K562 (cell line): ENCODE results near the gene ZAP70. TPM values are rescaled to one million over a fixed set of nuclear protein-coding genes. Genes with fewer than 3 reads are reported as not detected.

ENCODE experiments used
- ATAC-seq: fragments of 200-7000 bp; cut with Tn5 transposase; 3 replicates; pipeline ENCODE4 v1.9.1; 2020; ENCODE audit warnings: moderate library complexity
- BruUV-seq: library from RNA; stranded (reverse); fragments of 400-500 nt; replicated peaks from 2 replicates; lab custom pipeline; 2021; lab: Mats Ljungman, UMichigan
- CTCF ChIA-PET: fragments of 300-600 bp; formaldehyde crosslinking; extraction: SDS; loops from one replicate; lab custom pipeline; 2021; ENCODE audit warnings: low intra/inter-chr PET ratio; lab: Yijun Ruan, JAX
- POLR2A ChIA-PET: fragments of 300-600, 350-650 bp; sonication (Branson Sonifier 250); formaldehyde crosslinking; extraction: SDS; loops from one replicate; lab custom pipeline; 2021; ENCODE audit warnings: antibody characterized with exemption, inconsistent platforms; lab: Yijun Ruan, JAX
- DNase-seq, 4 experiments: peaks; one replicate each; pipeline versions ENCODE4 v3.0.0 to v3.0.0-alpha.2; 2011 to 2018; ENCODE audit warnings: low spot score in 3 of 4, mixed read lengths in 3 of 4; ENCODE audit errors: extremely low read depth in 1 of 4
- FAIRE-seq: peaks from 2 replicates; lab custom pipeline; 2011; peaks lifted over from hg19 to GRCh38; lab: Jason Lieb, UNC
- H2AFZ ChIP-seq: 2 replicates; pipeline ENCODE4 v1.6.0; 2011; ENCODE audit warnings: low read depth, low read length, control low read depth, inconsistent platforms
- H3K27ac ChIP-seq: fragments of 200-600 bp; 3 replicates; pipeline ENCODE4 v1.8.0; 2011; ENCODE audit warnings: low read depth, mild to moderate bottlenecking, control low read depth, inconsistent platforms, low read length, moderate library complexity, mixed read lengths; ENCODE audit errors: extremely low read depth
- H3K27me3 ChIP-seq, 2 experiments: fragments of 300-600 bp in 1 of 2; 2 replicates in 1 of 2; 3 replicates in 1 of 2; pipeline versions ENCODE4 v1.6.0 to v1.8.0; 2011; ENCODE audit warnings: inconsistent platforms in 2 of 2, low read length in 2 of 2, mild to moderate bottlenecking in 1 of 2, mixed read lengths in 1 of 2, moderate library complexity in 1 of 2; ENCODE audit not compliant: control insufficient read depth in 2 of 2, insufficient read depth in 2 of 2
- H3K36me3 ChIP-seq: fragments of 300-600 bp; 3 replicates; pipeline ENCODE4 v1.8.0; 2011; ENCODE audit warnings: mild to moderate bottlenecking, low read length, inconsistent platforms; ENCODE audit not compliant: control insufficient read depth, insufficient read depth
- H3K4me1 ChIP-seq, 2 experiments: fragments of 200-600 bp in 1 of 2; replicated peaks in 1 of 2; 2 replicates in 1 of 2; 3 replicates in 1 of 2; pipeline versions ENCODE4 v1.5.1 to v1.8.0; 2011; ENCODE audit warnings: inconsistent platforms in 2 of 2, low read length in 2 of 2, mild to moderate bottlenecking in 1 of 2, mixed read lengths in 1 of 2, moderate library complexity in 1 of 2; ENCODE audit not compliant: control insufficient read depth in 2 of 2, insufficient read depth in 2 of 2
- H3K4me2 ChIP-seq: 2 replicates; pipeline ENCODE4 v1.6.1; 2011; ENCODE audit warnings: low read length, control low read depth, inconsistent platforms, mixed read lengths; ENCODE audit not compliant: insufficient read depth
- H3K4me3 ChIP-seq: fragments of 200-600 bp; sonication (generic), shearing (Covaris generic); 2 replicates; pipeline ENCODE4 v1.5.1; 2016; ENCODE audit warnings: control low read depth, inconsistent platforms
- H3K79me2 ChIP-seq: fragments of 200-600 bp; 3 replicates; pipeline ENCODE4 v1.8.0; 2011; ENCODE audit warnings: low read length, inconsistent platforms; ENCODE audit not compliant: control insufficient read depth, insufficient read depth
- H3K9ac ChIP-seq, 2 experiments: 2 replicates each; pipeline versions ENCODE4 v1.6.0 to v1.6.1; 2011; ENCODE audit warnings: low read depth in 2 of 2, low read length in 2 of 2, control low read depth in 1 of 2, inconsistent platforms in 1 of 2, mild to moderate bottlenecking in 1 of 2, mixed read lengths in 1 of 2; ENCODE audit not compliant: insufficient read depth in 1 of 2
- H3K9me1 ChIP-seq: one replicate; pipeline ENCODE4 v1.6.0; 2011; ENCODE audit warnings: inconsistent platforms, mild to moderate bottlenecking, low read length, moderate library complexity; ENCODE audit not compliant: control insufficient read depth, insufficient read depth
- H3K9me3 ChIP-seq: replicated peaks from 2 replicates; pipeline ENCODE4 v1.5.1; 2011; ENCODE audit warnings: low read depth, low read length, inconsistent platforms; ENCODE audit not compliant: control insufficient read depth, insufficient read depth
- H4K20me1 ChIP-seq: replicated peaks from 2 replicates; pipeline ENCODE4 v1.6.1; 2011; ENCODE audit warnings: low read length, inconsistent platforms, mixed read lengths; ENCODE audit not compliant: control insufficient read depth, insufficient read depth
- E2F5 ChIP-seq: sonication (generic); formaldehyde crosslinking; IDR thresholded peaks from 2 replicates; pipeline ENCODE4 v1.8.0; 2022; ENCODE audit warnings: mild to moderate bottlenecking, missing genetic modification reagents
- RBM22 ChIP-seq: fragments of 200-400 bp; formaldehyde crosslinking; IDR thresholded peaks from 2 replicates; pipeline ENCODE4 v1.6.1; 2018; ENCODE audit warnings: low read length, low read depth; ENCODE audit not compliant: poor library complexity, severe bottlenecking
- WHSC1 ChIP-seq: IDR thresholded peaks from one replicate; pipeline ENCODE4 v1.6.1; 2012; ENCODE audit warnings: low read length, control low read depth, inconsistent platforms
- WGBS: fragments of 100-300 bp; shearing (Covaris generic); methylation state at CpG from one replicate; pipeline ENCODE4 v1.1.6; 2016; ENCODE audit warnings: low coverage, mixed read lengths; ENCODE audit not compliant: insufficient coverage; ENCODE audit errors: missing lambda C conversion rate; 5-methylcytosine and 5-hydroxymethylcytosine counted together
- in situ Hi-C: fragments of 300-500 bp; cut with MboI; formaldehyde crosslinking; loops from 4 replicates; pipeline ENCODE4 v1.15.0; 2018; ENCODE audit warnings: inconsistent platforms, mixed read lengths
- intact Hi-C: fragments of 100-400 bp; cut with micrococcal nuclease; formaldehyde crosslinking; loops from 2 replicates; pipeline ENCODE4 v1.14.2; 2022
- polyA plus RNA-seq, 8 experiments: library from polyadenylated mRNA; depleted of rRNA in 4 of 8; stranded (reverse) in 5 of 8; unstranded in 3 of 8; fragments of >200 nt; fragmentation: Nextera tagmentation in 2 of 8; fragmentation: Illumina TruSeq in 1 of 8; extraction: Ambion mirVana in 2 of 8; extraction: Trizol in 1 of 8; gene quantifications; 2 replicates each; pipeline versions ENCODE4 v1.2.1 to v1.2.3, GENCODE V29; 2011 to 2014; ENCODE audit warnings: inconsistent platforms in 1 of 8, missing spikeins in 1 of 8
- total RNA-seq, 7 experiments: library from RNA; depleted of rRNA in 6 of 7; stranded (reverse); fragments of >200 nt in 6 of 7; fragmentation: Illumina TruSeq in 2 of 7; extraction: Trizol in 2 of 7; gene quantifications; 2 replicates each; pipeline versions ENCODE4 v1.2.1 to v1.2.3, GENCODE V29; 2011 to 2021; ENCODE audit warnings: low replicate concordance in 1 of 7

The ZAP70 gene
- total and polyA plus RNA-seq, 9 of the 15 experiments (the other 6 are each of a cell fraction or from before 2014, with no cell fraction given) = 0.06 to 0.80 (median 0.21) TPM; not detected in 1

GRCh38 chr2:97760480-97761049, 47.2 kb downstream of the ZAP70 start:
- ATAC-seq = no peak
- H2AFZ ChIP-seq = no peak overlapping the region
- CTCF ChIA-PET = no interaction called here
- BruUV-seq = no TSS peak
- no peak for TF ChIP-seq E2F5 (CRISPR knock-in tag)
- TF ChIP-seq, all 486 proteins: peak for 0
- no peak overlapping the region for H3K4me3 ChIP-seq
- POLR2A ChIA-PET = no interaction called here
- H3K9ac ChIP-seq = no peak overlapping the region; a peak in 1 of 4 replicates
- peaks cover 0 to 4% of the 10 kb centered on the region in 2 experiments; a peak in 1 of 5 replicates for H3K4me1 ChIP-seq
- H4K20me1 ChIP-seq = no peaks in the 10 kb centered on the region
- no peak for DNase-seq
- WGBS = 90% methylated on average over 13 of the region's 17 CpGs
- H3K36me3 ChIP-seq = peaks cover 67% of the 10 kb centered on the region; the same call in 2 of the 3 replicates
- H3K9me3 ChIP-seq = no peaks in the 10 kb centered on the region
- no peak for FAIRE-seq
- in situ Hi-C loops (no loop called here), intact Hi-C loops (no loop called here)
- no peak overlapping the region for H3K4me2 ChIP-seq
- H3K79me2 ChIP-seq = no peaks in the 10 kb centered on the region
- H3K9me1 ChIP-seq = no peaks in the 10 kb centered on the region
- no peak overlapping the region for H3K27ac ChIP-seq
- H3K27me3 ChIP-seq = no peaks in the 10 kb centered on the region

- no peak for FAIRE-seq
- H3K9me1 ChIP-seq = no peaks in the 10 kb centered on the region
- H3K4me1 ChIP-seq = peaks cover 0 to 4% of the 10 kb centered on the region in 2 experiments; a peak in 1 of 5 replicates
- TF ChIP-seq RBM22 (peak; percentile 59), WHSC1 (no peak)
- no peaks in the 10 kb centered on the region for H3K9me3 ChIP-seq
- no peak for ATAC-seq
- no peak overlapping the region for H3K4me2 ChIP-seq
- H3K36me3 ChIP-seq = peaks cover 69% of the 10 kb centered on the region; the same call in 2 of the 3 replicates
- in situ Hi-C loops = no loop called here
- DNase-seq = no peak
- no peak overlapping the region for H3K4me3 ChIP-seq
- H3K27ac ChIP-seq = no peak overlapping the region
- BruUV-seq = no TSS peak
- no peaks in the 10 kb centered on the region for H3K79me2 ChIP-seq
- ChIA-PET POLR2A (no interaction called here), CTCF (no interaction called here)
- no peaks in the 10 kb centered on the region for H3K27me3 ChIP-seq
- intact Hi-C loops = no loop called here
- H2AFZ ChIP-seq = no peak overlapping the region
- H4K20me1 ChIP-seq = no peaks in the 10 kb centered on the region
- H3K9ac ChIP-seq = no peak overlapping the region
- WGBS = 89% methylated on average over 20 of the region's 23 CpGs
Observed at GRCh38 chr2:97761192-97761591, 47.8 kb downstream of the ZAP70 start.
